Mammary epithelial cell (primary cell): ENCODE data around the gene CDH10.

Source experiments
- EZH2 ChIP-seq: IDR thresholded peaks from 2 replicates; pipeline ENCODE4 v1.6.1; 2012; ENCODE audit warnings: low read length, inconsistent platforms, borderline replicate concordance
- TF ChIP-seq, protein P1 (sequence below), 2 donors: IDR thresholded peaks in 1 of 2; conservative IDR thresholded peaks in 1 of 2; 2 replicates each; pipeline ENCODE4 v1.5.1; 2011 to 2012; ENCODE audit warnings: inconsistent platforms in 2 of 2, low read length in 2 of 2, mild to moderate bottlenecking in 2 of 2, control low read depth in 1 of 2, low read depth in 1 of 2; ENCODE audit not compliant: insufficient read depth in 1 of 2; ENCODE audit errors: extremely low read depth in 1 of 2

DNA sequence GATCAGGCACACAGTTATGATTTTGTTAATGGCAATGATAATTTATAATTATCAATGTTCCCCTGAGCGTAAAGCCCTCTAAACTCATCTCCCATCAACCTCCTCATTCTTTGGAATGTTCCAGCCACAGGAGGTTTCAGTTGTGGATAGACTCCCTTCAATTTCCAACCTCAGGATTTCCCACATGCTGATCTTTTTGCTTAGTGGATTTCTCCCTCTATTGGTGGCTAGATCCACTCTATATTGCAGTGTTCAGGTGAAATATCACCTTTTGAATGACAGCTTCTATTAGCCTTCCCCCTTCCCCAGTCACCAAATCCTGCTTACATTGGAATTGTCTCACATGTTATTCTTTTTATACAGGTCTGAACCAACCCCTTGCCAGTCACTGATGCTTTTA lies 113.9 kb downstream of the CDH10 start:
- TF ChIP-seq, protein P1, sequence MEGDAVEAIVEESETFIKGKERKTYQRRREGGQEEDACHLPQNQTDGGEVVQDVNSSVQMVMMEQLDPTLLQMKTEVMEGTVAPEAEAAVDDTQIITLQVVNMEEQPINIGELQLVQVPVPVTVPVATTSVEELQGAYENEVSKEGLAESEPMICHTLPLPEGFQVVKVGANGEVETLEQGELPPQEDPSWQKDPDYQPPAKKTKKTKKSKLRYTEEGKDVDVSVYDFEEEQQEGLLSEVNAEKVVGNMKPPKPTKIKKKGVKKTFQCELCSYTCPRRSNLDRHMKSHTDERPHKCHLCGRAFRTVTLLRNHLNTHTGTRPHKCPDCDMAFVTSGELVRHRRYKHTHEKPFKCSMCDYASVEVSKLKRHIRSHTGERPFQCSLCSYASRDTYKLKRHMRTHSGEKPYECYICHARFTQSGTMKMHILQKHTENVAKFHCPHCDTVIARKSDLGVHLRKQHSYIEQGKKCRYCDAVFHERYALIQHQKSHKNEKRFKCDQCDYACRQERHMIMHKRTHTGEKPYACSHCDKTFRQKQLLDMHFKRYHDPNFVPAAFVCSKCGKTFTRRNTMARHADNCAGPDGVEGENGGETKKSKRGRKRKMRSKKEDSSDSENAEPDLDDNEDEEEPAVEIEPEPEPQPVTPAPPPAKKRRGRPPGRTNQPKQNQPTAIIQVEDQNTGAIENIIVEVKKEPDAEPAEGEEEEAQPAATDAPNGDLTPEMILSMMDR (conservative IDR thresholded peaks at IDR 0.05 in 1 of 2, IDR thresholded peaks at IDR 0.05 in 1 of 2; ENCODE audit: extremely low read depth in 1 of 2, insufficient read depth in 1 of 2, low read depth in 1 of 2, low read length in 2 of 2) = no peak
- no peak for TF ChIP-seq EZH2
